Liver (tissue), 9 donors: ENCODE results near the gene ETV6. TPM values are rescaled to one million over a fixed set of nuclear protein-coding genes. Genes with fewer than 3 reads are reported as not detected.

Experiments used
- DNase-seq: peaks from one replicate; pipeline ENCODE4 v3.0.0-alpha.2; 2017; ENCODE audit warnings: low spot score
- H3K27ac ChIP-seq, 2 donors: one replicate each; pipeline ENCODE4 v1.7.0; 2013; ENCODE audit warnings: inconsistent platforms in 2 of 2, low read length in 2 of 2, control low read depth in 1 of 2, low read depth in 1 of 2, mild to moderate bottlenecking in 1 of 2
- H3K27me3 ChIP-seq, 4 donors: one replicate each; pipeline versions ENCODE4 v1.6.1 to v1.7.0; 2013; ENCODE audit warnings: low read length in 3 of 4, inconsistent platforms in 1 of 4, mild to moderate bottlenecking in 1 of 4, moderate library complexity in 1 of 4; ENCODE audit not compliant: control insufficient read depth in 4 of 4, insufficient read depth in 4 of 4
- H3K36me3 ChIP-seq, 4 donors: one replicate each; pipeline versions ENCODE4 v1.6.1 to v1.7.0; 2013; ENCODE audit warnings: low read length in 3 of 4, mild to moderate bottlenecking in 3 of 4, low read depth in 1 of 4, moderate library complexity in 1 of 4; ENCODE audit not compliant: control insufficient read depth in 4 of 4, insufficient read depth in 3 of 4
- H3K4me1 ChIP-seq, 4 donors: one replicate each; pipeline versions ENCODE4 v1.6.1 to v1.7.0; 2013; ENCODE audit warnings: low read length in 3 of 4, mild to moderate bottlenecking in 3 of 4, moderate library complexity in 1 of 4; ENCODE audit not compliant: control insufficient read depth in 4 of 4, insufficient read depth in 4 of 4
- H3K4me3 ChIP-seq, 3 donors: one replicate each; pipeline versions ENCODE4 v1.6.1 to v1.7.0; 2013; ENCODE audit warnings: low read length in 3 of 3, control low read depth in 1 of 3, low read depth in 1 of 3, mild to moderate bottlenecking in 1 of 3
- H3K9ac ChIP-seq, 2 donors: one replicate each; pipeline ENCODE4 v1.7.0; 2013; ENCODE audit warnings: low read length in 2 of 2, mild to moderate bottlenecking in 2 of 2, moderate library complexity in 2 of 2, control low read depth in 1 of 2, low read depth in 1 of 2
- H3K9me3 ChIP-seq, 4 donors: one replicate each; pipeline versions ENCODE4 v1.6.1 to v1.7.0; 2013; ENCODE audit warnings: low read length in 3 of 4; ENCODE audit not compliant: control insufficient read depth in 4 of 4
- ATF3 ChIP-seq: IDR thresholded peaks from 2 replicates; pipeline ENCODE4 v1.6.1; 2016; ENCODE audit warnings: antibody characterized with exemption
- FOXA2 ChIP-seq: IDR thresholded peaks from 2 replicates; pipeline ENCODE4 v1.6.1; 2016; ENCODE audit warnings: antibody characterized with exemption
- GABPA ChIP-seq, 2 donors: IDR thresholded peaks in 1 of 2; conservative IDR thresholded peaks in 1 of 2; 2 replicates each; pipeline ENCODE4 v1.6.1; 2016; ENCODE audit warnings: antibody characterized with exemption in 2 of 2, mild to moderate bottlenecking in 1 of 2, moderate library complexity in 1 of 2
- HNF4A ChIP-seq, 2 donors: conservative IDR thresholded peaks; 2 replicates each; pipeline ENCODE4 v1.6.1; 2016; ENCODE audit warnings: antibody characterized with exemption in 2 of 2, mild to moderate bottlenecking in 2 of 2
- JUND ChIP-seq, 2 donors: IDR thresholded peaks; 2 replicates each; pipeline ENCODE4 v1.6.1; 2016; ENCODE audit warnings: antibody characterized with exemption in 2 of 2
- RAD21 ChIP-seq, 2 donors: IDR thresholded peaks; 2 replicates each; pipeline ENCODE4 v1.6.1; 2016; ENCODE audit warnings: antibody characterized with exemption in 2 of 2, mild to moderate bottlenecking in 2 of 2
- RXRA ChIP-seq, 2 donors: IDR thresholded peaks; 2 replicates each; pipeline ENCODE4 v1.6.1; 2017 to 2018; ENCODE audit warnings: antibody characterized with exemption in 2 of 2, mild to moderate bottlenecking in 1 of 2
- SP1 ChIP-seq: IDR thresholded peaks from 2 replicates; pipeline ENCODE4 v1.6.1; 2018; ENCODE audit warnings: antibody characterized with exemption, mild to moderate bottlenecking
- TAF1 ChIP-seq: conservative IDR thresholded peaks from 2 replicates; pipeline ENCODE4 v1.6.1; 2016; ENCODE audit warnings: antibody characterized with exemption, mild to moderate bottlenecking
- YY1 ChIP-seq: IDR thresholded peaks from 2 replicates; pipeline ENCODE4 v1.6.1; 2016; ENCODE audit warnings: antibody characterized with exemption, mild to moderate bottlenecking
- ZBTB33 ChIP-seq: IDR thresholded peaks from 2 replicates; pipeline ENCODE4 v1.6.1; 2016; ENCODE audit warnings: antibody characterized with exemption
- WGBS: extraction: QIAGEN DNeasy Blood & Tissue Kit; methylation state at CpG from one replicate; pipeline ENCODE4 v1.1.7; 2013; 5-methylcytosine and 5-hydroxymethylcytosine counted together
- polyA plus RNA-seq, 2 donors: library from polyadenylated mRNA; stranded (reverse) in 1 of 2; unstranded in 1 of 2; fragments of 200-250 nt in 1 of 2; fragments of >200 nt in 1 of 2; fragmentation: Nextera tagmentation in 1 of 2; extraction: Ambion mirVana in 1 of 2; gene quantifications; one replicate each; pipeline versions ENCODE4 v1.2.1 to v1.2.3, GENCODE V29; 2013 to 2015
- total RNA-seq, 2 donors: library from RNA; depleted of rRNA; stranded (reverse); fragments of >200 nt; gene quantifications; one replicate each; pipeline ENCODE4 v1.2.3, GENCODE V29; 2014
- TF ChIP-seq, protein P1 (sequence below): fragments of 150-350 bp; IDR thresholded peaks from 2 replicates; pipeline ENCODE4 v1.5.1; 2017; ENCODE audit warnings: improper control_type of control experiment, low read depth, low read length; ENCODE audit not compliant: missing input control
- TF ChIP-seq, protein P2 (sequence below): IDR thresholded peaks from 2 replicates; pipeline ENCODE4 v1.6.1; 2016; ENCODE audit warnings: antibody characterized with exemption
- donor health status: healthy.
- donor health status: healthy.
- donor health status: healthy.
- donor health status: healthy.
- donor health status: healthy.

ETV6 gene
- total and polyA plus RNA-seq, 4 donors: 2.0 to 6.2 (median 3.5) TPM

DNA sequence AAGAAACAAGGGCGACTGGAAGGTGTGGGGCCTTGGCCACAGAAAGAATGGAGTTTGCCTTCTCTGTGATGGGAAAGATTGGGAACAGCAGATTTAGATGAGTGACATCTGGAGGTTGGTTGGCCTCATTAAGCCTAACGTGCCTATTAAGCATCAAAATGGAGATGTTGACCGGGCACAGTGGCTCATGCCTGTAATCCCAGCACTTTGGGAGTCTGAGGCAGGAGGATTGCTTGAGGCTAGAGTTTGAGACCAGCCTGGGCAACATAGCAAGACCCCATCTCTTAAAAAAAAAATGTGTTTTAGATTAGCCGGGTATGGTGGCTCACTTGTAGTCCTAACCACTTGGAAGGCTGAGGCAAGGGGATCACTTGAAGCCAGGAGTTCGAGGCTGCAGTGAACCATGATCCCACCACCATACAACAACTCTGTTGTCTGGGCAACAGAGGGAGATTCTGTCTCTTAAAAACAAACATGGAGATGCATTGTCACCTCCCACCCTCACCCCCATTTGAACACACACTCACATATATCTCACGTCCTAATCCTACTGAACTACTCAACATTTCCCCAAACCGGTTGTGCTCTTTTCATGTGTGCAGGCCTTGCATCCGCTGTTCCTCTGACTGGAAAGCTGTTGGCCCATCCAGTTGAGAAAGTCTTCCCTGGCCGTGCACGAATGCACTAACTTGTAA is 172.1 kb downstream of the ETV6 start:
- Histone ChIP-seq H3K9ac (no peak overlapping the region), H3K27ac (no peak overlapping the region), H3K36me3 (peaks cover 0 to 2% (median under 1%) of the 10 kb centered on the region in 4 donors), H3K9me3 (no peaks in the 10 kb centered on the region), H3K27me3 (no peaks in the 10 kb centered on the region), H3K4me1 (peaks cover 0 to 8% (median 2%) of the 10 kb centered on the region in 4 donors), H3K4me3 (no peak overlapping the region)
- WGBS: 94% methylated on average over 10 of the region's 10 CpGs
- DNase-seq: no peak
- TF ChIP-seq SP1 (no peak), TAF1 (no peak), ATF3 (no peak)
- TF ChIP-seq, protein P1, sequence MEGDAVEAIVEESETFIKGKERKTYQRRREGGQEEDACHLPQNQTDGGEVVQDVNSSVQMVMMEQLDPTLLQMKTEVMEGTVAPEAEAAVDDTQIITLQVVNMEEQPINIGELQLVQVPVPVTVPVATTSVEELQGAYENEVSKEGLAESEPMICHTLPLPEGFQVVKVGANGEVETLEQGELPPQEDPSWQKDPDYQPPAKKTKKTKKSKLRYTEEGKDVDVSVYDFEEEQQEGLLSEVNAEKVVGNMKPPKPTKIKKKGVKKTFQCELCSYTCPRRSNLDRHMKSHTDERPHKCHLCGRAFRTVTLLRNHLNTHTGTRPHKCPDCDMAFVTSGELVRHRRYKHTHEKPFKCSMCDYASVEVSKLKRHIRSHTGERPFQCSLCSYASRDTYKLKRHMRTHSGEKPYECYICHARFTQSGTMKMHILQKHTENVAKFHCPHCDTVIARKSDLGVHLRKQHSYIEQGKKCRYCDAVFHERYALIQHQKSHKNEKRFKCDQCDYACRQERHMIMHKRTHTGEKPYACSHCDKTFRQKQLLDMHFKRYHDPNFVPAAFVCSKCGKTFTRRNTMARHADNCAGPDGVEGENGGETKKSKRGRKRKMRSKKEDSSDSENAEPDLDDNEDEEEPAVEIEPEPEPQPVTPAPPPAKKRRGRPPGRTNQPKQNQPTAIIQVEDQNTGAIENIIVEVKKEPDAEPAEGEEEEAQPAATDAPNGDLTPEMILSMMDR: no peak

- Histone ChIP-seq H3K4me1 (peaks cover 0 to 10% (median 2%) of the 10 kb centered on the region in 4 donors), H3K9ac (no peak overlapping the region), H3K4me3 (no peak overlapping the region), H3K27me3 (no peaks in the 10 kb centered on the region), H3K36me3 (peaks cover 0 to 3% (median under 1%) of the 10 kb centered on the region in 4 donors), H3K9me3 (no peaks in the 10 kb centered on the region), H3K27ac (peak overlapping the region in 1 of 2 donors; percentile 10)
- 59% methylated on average over 15 of the region's 15 CpGs for WGBS
- TF ChIP-seq HNF4A (conservative IDR thresholded peaks at IDR 0.05) (no peak), JUND (IDR thresholded peaks at IDR 0.05) (no peak), ZBTB33 (no peak), GABPA (IDR thresholded peaks at IDR 0.05 in 1 of 2, conservative IDR thresholded peaks at IDR 0.05 in 1 of 2) (no peak), YY1 (no peak), RXRA (IDR thresholded peaks at IDR 0.05) (no peak)
- TF ChIP-seq, protein P2, sequence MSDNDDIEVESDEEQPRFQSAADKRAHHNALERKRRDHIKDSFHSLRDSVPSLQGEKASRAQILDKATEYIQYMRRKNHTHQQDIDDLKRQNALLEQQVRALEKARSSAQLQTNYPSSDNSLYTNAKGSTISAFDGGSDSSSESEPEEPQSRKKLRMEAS: no peak
- DNase-seq: no peak
Observed at GRCh38 chr12:11822081-11822834, 172.8 kb downstream of the ETV6 start.

- 94% methylated on average over 7 of the region's 7 CpGs for WGBS
- Histone ChIP-seq H3K9ac (no peak overlapping the region), H3K27ac (no peak overlapping the region), H3K36me3 (peaks cover 0 to 3% (median under 1%) of the 10 kb centered on the region in 4 donors), H3K4me1 (peaks cover 0 to 14% (median 2%) of the 10 kb centered on the region in 4 donors), H3K27me3 (no peaks in the 10 kb centered on the region), H3K9me3 (no peaks in the 10 kb centered on the region), H3K4me3 (no peak overlapping the region)
- DNase-seq: no peak
- TF ChIP-seq, protein P2: no peak
- TF ChIP-seq, protein P1: no peak
- TF ChIP-seq FOXA2 (no peak), ATF3 (no peak), RAD21 (IDR thresholded peaks at IDR 0.05) (no peak), HNF4A (conservative IDR thresholded peaks at IDR 0.05) (no peak)
Observed at GRCh38 chr12:11823043-11823442, 173.6 kb downstream of the ETV6 start.
